ENCODE measurements around the gene YKT6.
"Not testable (repeated sequence)": the region's sequence is repeated elsewhere in the genome, so short reads cannot be mapped to it uniquely, and the experiment has no call there.

The YKT6 gene

GRCh38 chr7:44172352-44172751 is 28.4 kb upstream of the YKT6 start:
- DNase-seq (ENCODE audit: low read depth) = no peak

GRCh38 chr7:44172803-44173424 is 27.9 kb upstream of the YKT6 start:
- no peak for DNase-seq (ENCODE audit: low read depth)

- DNase-seq (ENCODE audit: low read depth) = no peak
Observed at GRCh38 chr7:44173911-44174693, 26.7 kb upstream of the YKT6 start.

- not testable (repeated sequence) for DNase-seq (ENCODE audit: low read depth)
Observed at GRCh38 chr7:44174694-44174948, 26.2 kb upstream of the YKT6 start.

GRCh38 chr7:44175730-44176129 is 25.0 kb upstream of the YKT6 start:
- DNase-seq (ENCODE audit: low read depth) = no peak

GRCh38 chr7:44176486-44176885 is 24.3 kb upstream of the YKT6 start:
- no peak for DNase-seq (ENCODE audit: low read depth)

GRCh38 chr7:44177570-44178131 is 23.1 kb upstream of the YKT6 start:
- DNase-seq (ENCODE audit: low read depth) = no peak

GRCh38 chr7:44180631-44181030 is 20.1 kb upstream of the YKT6 start:
- DNase-seq (ENCODE audit: low read depth) = no peak

- no peak for DNase-seq (ENCODE audit: low read depth)
Observed at GRCh38 chr7:44182827-44183226, 18.0 kb upstream of the YKT6 start.

GRCh38 chr7:44183386-44183785 is 17.4 kb upstream of the YKT6 start:
- no peak for DNase-seq (ENCODE audit: low read depth)

GRCh38 chr7:44184206-44184872 is 16.4 kb upstream of the YKT6 start:
- DNase-seq (ENCODE audit: low read depth) = no peak

- DNase-seq (ENCODE audit: low read depth) = no peak
Observed at GRCh38 chr7:44184873-44185446, 15.8 kb upstream of the YKT6 start.

- DNase-seq (ENCODE audit: low read depth) = no peak
Observed at GRCh38 chr7:44185729-44186128, 15.0 kb upstream of the YKT6 start.

GRCh38 chr7:44186736-44187135 is 14.0 kb upstream of the YKT6 start:
- DNase-seq (ENCODE audit: low read depth) = no peak

GRCh38 chr7:44187636-44188416 is 13.0 kb upstream of the YKT6 start:
- no peak for DNase-seq (ENCODE audit: low read depth)

GRCh38 chr7:44188480-44189225 is 12.1 kb upstream of the YKT6 start:
- no peak for DNase-seq (ENCODE audit: low read depth)

GRCh38 chr7:44189286-44189992 is 11.3 kb upstream of the YKT6 start, which contains the start of gene GCK:
Gene GCK (minus strand): TSS chr7:44189439. CDS start chr7:44188953, 486 bp downstream.
- DNase-seq (ENCODE audit: low read depth) = no peak

- no peak for DNase-seq (ENCODE audit: low read depth)
Observed at GRCh38 chr7:44189993-44190872, 10.5 kb upstream of the YKT6 start.

GRCh38 chr7:44191171-44191570 is 9.6 kb upstream of the YKT6 start:
- no peak for DNase-seq (ENCODE audit: low read depth)

Data from stimulated activated CD8-positive, alpha-beta memory T cell treated with anti-CD3 and anti-CD28 coated beads, Interleukin-15, amount 100 ng/mL, for 24 hours (primary cell).